GM18499 (cell line): ENCODE data around the gene STX18.

Experiments
- ATAC-seq: cut with Tn5 transposase; IDR thresholded peaks from one replicate; pipeline ENCODE4 v1.9.1; 2021; ENCODE audit warnings: moderate number of reproducible peaks; ENCODE audit not compliant: insufficient read depth, unreplicated experiment

STX18 gene

DNA sequence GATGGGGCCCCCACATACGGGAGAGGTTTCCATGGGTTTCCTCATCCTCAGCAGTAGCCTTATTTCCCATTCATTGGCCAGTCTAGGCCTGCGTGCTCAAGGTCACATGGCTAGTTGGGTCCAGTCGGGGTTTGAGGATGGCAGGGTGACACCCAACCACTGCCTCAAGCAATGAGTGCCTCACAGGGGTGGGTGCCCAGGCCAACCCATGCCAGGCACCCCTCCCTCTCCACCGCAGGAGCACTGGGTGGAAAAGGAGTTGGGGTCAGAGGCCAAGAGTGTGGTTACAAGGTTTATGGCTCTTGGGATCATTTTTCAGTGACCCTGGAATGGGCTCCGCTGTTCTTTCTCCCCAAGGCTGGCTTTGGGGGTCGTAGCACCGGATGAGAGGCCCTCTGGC lies 151.8 kb downstream of the STX18 start:
- ATAC-seq = no peak

DNA sequence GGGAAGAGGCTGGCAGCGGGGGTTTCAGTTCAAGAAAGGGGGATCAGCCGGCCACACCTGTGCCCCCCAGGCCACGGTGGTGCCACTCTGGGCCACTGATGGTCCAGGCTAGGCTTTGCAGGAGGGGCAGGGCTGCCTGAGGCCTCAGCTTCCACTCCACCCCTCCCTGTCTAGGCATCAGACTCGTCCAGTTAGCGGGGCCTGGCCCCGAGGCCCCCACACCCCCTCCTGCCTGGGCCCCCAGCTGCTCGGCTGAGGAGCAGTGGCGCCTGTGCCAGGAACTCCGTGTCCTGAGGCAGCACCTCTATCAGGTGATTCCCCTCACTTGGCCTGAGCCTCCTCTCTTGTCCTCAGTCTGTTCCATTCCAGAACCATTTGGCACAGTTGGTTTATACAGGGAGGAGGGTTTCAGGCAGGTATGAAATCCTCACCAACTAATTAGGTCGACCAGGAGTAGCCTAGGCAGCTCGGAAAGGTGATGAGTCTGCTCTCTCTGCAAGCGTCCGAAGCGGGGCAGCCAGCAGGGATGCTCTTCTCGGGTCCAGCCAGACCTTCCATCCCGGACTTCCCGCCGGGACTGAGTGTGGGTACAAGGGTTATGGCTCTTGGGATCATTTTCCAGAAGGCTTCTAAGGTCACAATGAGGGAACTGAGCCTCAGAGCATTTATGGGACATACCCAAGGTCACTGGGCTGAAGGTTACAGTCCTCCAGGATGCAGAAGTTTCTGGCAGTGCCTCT lies 152.8 kb downstream of the STX18 start:
- no peak for ATAC-seq

GRCh38 chr4:4388311-4388790 lies 153.5 kb downstream of the STX18 start:
- no peak for ATAC-seq

GRCh38 chr4:4387531-4388310 lies 154.1 kb downstream of the STX18 start:
- ATAC-seq = no peak

DNA sequence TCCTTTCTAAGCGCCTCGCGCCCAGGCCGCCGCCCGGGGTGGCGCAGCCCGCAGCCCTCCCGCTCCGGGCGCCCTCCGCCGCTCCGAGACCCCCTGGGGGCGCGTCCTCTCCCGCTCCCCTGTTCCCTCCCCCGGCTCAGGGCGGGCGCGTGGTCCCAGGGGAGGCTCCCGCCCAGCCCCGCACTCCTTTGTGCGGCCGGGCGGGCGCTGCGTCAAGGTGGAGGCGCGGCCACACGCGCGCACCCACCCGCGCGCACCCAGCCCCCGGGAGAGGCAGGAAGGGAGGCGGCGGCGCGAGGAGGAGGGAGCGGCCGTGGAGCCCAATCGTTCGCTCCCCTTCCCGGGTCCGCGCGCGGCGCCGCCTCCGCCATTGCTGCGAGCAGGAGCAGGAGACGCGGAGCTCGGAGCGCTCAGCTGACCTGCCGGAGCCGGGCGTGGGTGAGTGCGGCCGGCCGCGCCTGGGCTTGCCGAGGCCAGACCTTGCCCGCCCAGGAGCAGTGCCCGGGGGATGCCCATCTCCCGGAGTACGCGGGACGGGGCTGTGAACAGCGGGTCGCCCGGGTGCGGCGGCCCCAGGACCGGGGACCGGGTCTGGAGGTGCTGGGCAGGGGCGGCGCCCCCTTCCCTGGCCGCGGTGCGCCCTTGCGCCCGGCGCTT lies 155.0 kb downstream of the STX18 start, which contains the start of gene NSG1:
NSG1 (plus strand) TSS at position 367 of the 657 bp plus-strand sequence. CDS start 528 bp downstream, outside the sequence.
- ATAC-seq = no peak

GRCh38 chr4:4386296-4386735 lies 155.5 kb downstream of the STX18 start:
- ATAC-seq = no peak

DNA sequence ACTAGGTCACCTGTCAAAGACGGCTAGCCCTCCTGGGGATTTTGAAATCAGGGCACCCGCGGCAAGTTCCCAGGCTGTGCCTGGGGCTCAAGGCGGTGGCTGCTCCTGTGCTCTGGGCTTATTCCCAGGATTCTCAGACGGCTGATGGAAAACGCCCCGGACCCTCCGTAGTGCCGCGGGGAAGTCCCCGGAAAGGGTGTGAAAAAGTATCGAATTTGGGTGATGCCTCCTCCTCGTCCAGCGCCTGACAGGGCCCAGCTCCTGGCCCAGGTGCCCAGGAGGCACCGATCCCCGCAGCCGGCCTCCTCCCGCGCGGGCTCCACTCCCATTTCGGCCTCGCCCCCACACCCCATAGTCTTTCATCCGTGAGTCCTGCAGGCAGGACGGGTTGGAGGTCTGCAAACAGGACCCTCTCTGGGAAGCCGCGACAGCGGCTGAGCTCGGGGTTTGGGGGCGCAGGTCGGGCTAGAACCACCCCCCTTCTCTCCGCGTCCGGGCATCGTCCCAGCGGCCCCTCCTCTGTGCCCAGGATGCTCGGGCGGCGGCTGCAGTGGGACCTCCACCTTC lies 156.0 kb downstream of the STX18 start:
- ATAC-seq = no peak

GRCh38 chr4:4384837-4385236 lies 157.0 kb downstream of the STX18 start:
- no peak for ATAC-seq

GRCh38 chr4:4383085-4383484 lies 158.8 kb downstream of the STX18 start:
- ATAC-seq = no peak

- no peak for ATAC-seq
Measured at GRCh38 chr4:4379540-4380087, 162.2 kb downstream of the STX18 start.

- no peak for ATAC-seq
Measured at GRCh38 chr4:4377732-4378460, 164.0 kb downstream of the STX18 start.

DNA sequence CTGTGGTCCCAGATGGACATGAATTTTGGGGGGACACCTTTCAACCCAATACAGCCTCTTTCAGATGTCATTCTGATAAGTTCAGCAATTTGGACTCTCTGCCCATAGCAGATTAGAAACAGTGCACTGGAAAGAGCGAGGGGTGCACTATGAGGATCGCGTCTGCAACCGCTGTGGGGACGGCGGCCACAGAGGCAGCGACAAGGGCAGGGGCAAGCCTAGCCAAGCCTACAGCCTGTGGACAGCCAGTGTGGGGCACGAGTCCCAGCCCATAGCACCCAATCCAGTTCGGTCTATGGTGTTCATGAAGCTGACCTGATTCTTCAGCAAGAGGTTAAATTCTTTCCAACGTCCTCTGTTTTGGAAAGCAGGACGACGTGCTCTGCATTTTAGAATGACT lies 164.7 kb downstream of the STX18 start:
- ATAC-seq = no peak

DNA sequence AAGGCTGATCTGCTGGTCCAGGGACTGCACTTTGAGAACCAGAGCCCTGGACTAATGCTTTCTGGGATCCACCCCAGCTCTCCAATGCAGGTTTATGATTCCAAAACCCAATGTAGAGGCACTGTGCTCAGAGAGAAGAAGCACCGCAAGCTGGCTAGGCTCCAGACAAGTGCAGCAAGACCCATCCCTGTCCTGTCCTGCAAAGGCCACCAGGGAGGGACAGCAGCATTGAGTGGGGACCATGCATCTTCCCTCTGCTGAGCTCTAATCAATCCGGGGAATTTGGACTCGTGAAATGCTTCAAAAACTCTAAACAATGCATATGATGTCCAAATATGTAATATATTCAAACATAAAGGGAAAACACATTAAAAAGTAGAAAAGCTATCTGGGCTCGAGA lies 165.8 kb downstream of the STX18 start:
- no peak for ATAC-seq

DNA sequence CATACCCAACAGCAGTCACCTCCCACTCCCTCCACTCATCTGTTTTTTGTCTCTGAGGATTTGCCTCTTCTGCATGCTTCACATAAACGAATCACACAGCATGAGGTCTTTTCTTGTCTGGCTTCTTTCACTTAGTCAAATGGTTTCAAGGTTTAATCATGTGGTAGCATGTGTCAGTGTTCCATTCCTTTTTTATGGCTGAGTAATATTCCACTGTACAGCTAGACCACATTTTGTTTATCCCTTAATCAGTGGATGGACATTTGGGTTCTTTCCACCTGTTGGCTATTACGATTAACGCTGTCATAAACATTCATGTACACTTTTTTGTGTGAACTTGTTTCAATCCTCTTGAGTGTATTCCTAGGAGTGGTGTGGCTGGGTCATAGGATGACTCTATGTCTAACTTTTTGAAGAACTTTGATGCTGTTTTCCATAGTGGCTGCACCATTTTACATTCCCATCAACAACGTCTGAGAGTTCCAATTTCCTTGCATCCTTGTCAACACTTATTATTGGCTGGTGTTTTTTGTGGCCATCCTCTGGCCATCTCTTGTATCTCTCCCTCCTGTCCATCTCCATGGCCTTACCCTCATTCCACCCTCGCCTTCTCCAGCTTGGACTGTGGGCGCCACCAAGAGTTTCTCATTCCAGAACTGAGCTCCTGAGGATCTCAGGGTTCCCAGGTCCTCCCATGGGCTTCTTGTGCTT lies 167.3 kb downstream of the STX18 start:
- no peak for ATAC-seq
